Esophagus squamous epithelium (tissue), 5 donors: ENCODE measurements around the gene RPL12. TPM values are rescaled to one million over a fixed set of nuclear protein-coding genes. Genes with fewer than 3 reads are reported as not detected.

ENCODE experiments used
- DNase-seq: peaks from one replicate; lab custom pipeline; 2025; lab: John Stamatoyannopoulos, UW
- H3K27ac ChIP-seq, 4 donors: fragments of 200-600 bp; sonication (generic); one replicate each; pipeline ENCODE4 v1.5.1; 2016 to 2019; ENCODE audit warnings: mild to moderate bottlenecking in 1 of 4
- H3K27me3 ChIP-seq, 4 donors: fragments of 200-600 bp; sonication (generic); 1 replicate in 3 of 4; 2 replicates in 1 of 4; pipeline versions ENCODE4 v1.5.1 to v1.6.0; 2017 to 2021; ENCODE audit warnings: antibody characterized with exemption in 1 of 4
- H3K36me3 ChIP-seq, 3 donors: fragments of 200-600 bp; sonication (generic); one replicate each; pipeline ENCODE4 v1.5.1; 2016 to 2019
- H3K4me1 ChIP-seq, 3 donors: fragments of 200-600 bp; sonication (generic); one replicate each; pipeline ENCODE4 v1.5.1; 2017 to 2019
- H3K4me3 ChIP-seq, 4 donors: fragments of 200-600 bp; sonication (generic); 1 replicate in 3 of 4; 2 replicates in 1 of 4; pipeline ENCODE4 v1.5.1; 2016 to 2019; ENCODE audit warnings: mild to moderate bottlenecking in 2 of 4, moderate library complexity in 1 of 4
- H3K9me3 ChIP-seq, 3 donors: fragments of 200-600 bp; sonication (generic); one replicate each; pipeline ENCODE4 v1.5.1; 2016 to 2019
- CTCF ChIP-seq, 6 experiments: fragments of 450-650 bp in 4 of 6; fragments of 200-600 bp in 2 of 6; sonication (generic) in 2 of 6; IDR thresholded peaks; one replicate each; pipeline ENCODE4 v1.5.1; 2016 to 2019; ENCODE audit warnings: antibody characterized with exemption in 6 of 6, mild to moderate bottlenecking in 4 of 6, moderate library complexity in 4 of 6
- POLR2A ChIP-seq, 4 donors: fragments of 450-650 bp; IDR thresholded peaks; one replicate each; pipeline ENCODE4 v1.6.1; 2017; ENCODE audit warnings: antibody characterized with exemption in 4 of 4, mild to moderate bottlenecking in 4 of 4, moderate library complexity in 3 of 4
- WGBS, 2 donors: methylation state at CpG; one replicate each; pipeline ENCODE4 v1.1.5; 2018; 5-methylcytosine and 5-hydroxymethylcytosine counted together
- intact Hi-C: fragments of 100-400 bp; cut with DNase I; formaldehyde crosslinking; loops from one replicate; pipeline ENCODE4 v1.15.0; 2022
- total RNA-seq, 4 donors: library from RNA; depleted of rRNA; stranded (reverse); fragments of >200 nt; gene quantifications; one replicate each; pipeline ENCODE4 v1.1.0, GENCODE V29; 2016
- donor health status: DM: yes; HTN: yes; CAD: no.

RPL12 gene
- total RNA-seq, 4 donors from 2014 or later = 1,192 to 3,474 (median 2,165) TPM

GRCh38 chr9:127451608-127451857 lies 327 bp upstream of the RPL12 start:
- intact Hi-C loops = no loop called here
- H3K9me3 ChIP-seq = peaks cover 0 to 4% (median 0%) of the 10 kb centered on the region in 3 donors
- 0% methylated on average over 10 of the region's 14 CpGs; no CpG with 5 or more reads in 1 of the 2 donors for WGBS, 2 donors
- H3K27me3 ChIP-seq = no peaks in the 10 kb centered on the region
- TF ChIP-seq POLR2A (IDR thresholded peaks at IDR 0.05) = no peak
- no peak for TF ChIP-seq CTCF (IDR thresholded peaks at IDR 0.05)
- H3K4me1 ChIP-seq = peaks cover 15 to 63% (median 36%) of the 10 kb centered on the region in 3 donors
- H3K27ac ChIP-seq = peak overlapping the region; percentile 93 to 98 (median 96)
- H3K36me3 ChIP-seq = peaks cover 20 to 66% (median 27%) of the 10 kb centered on the region in 3 donors
- DNase-seq = no peak
- peak overlapping the region; percentile 88 to 94 (median 91) for H3K4me3 ChIP-seq

GRCh38 chr9:127450243-127450760 lies 904 bp downstream of the RPL12 start:
- TF ChIP-seq POLR2A (IDR thresholded peaks at IDR 0.05) = no peak
- no peak for TF ChIP-seq CTCF (IDR thresholded peaks at IDR 0.05)
- peaks cover 26 to 68% (median 30%) of the 10 kb centered on the region in 3 donors for H3K36me3 ChIP-seq
- H3K4me3 ChIP-seq = peak overlapping the region; percentile 88 to 94 (median 91)
- no peaks in the 10 kb centered on the region for H3K27me3 ChIP-seq
- H3K4me1 ChIP-seq = peaks cover 14 to 75% (median 36%) of the 10 kb centered on the region in 3 donors
- intact Hi-C loops = no loop called here
- peak overlapping the region; percentile 93 to 98 (median 96) for H3K27ac ChIP-seq
- 0 to 1% methylated on average over 11 to 13 of the region's 14 CpGs for WGBS, 2 donors
- peaks cover 0 to 4% (median 0%) of the 10 kb centered on the region in 3 donors for H3K9me3 ChIP-seq
- no peak for DNase-seq

GRCh38 chr9:127449332-127449966 lies 1.8 kb downstream of the RPL12 start:
- peak overlapping the region; percentile 93 to 98 (median 96) for H3K27ac ChIP-seq
- no peak for DNase-seq
- intact Hi-C loops = no loop called here
- no peaks in the 10 kb centered on the region for H3K27me3 ChIP-seq
- peaks cover 12 to 73% (median 36%) of the 10 kb centered on the region in 3 donors for H3K4me1 ChIP-seq
- H3K4me3 ChIP-seq = peak overlapping the region; percentile 88 to 94 (median 91)
- WGBS, 2 donors = 35 to 37% methylated on average over 5 of the region's 5 CpGs
- peaks cover 0 to 4% (median 0%) of the 10 kb centered on the region in 3 donors for H3K9me3 ChIP-seq
- TF ChIP-seq POLR2A (IDR thresholded peaks at IDR 0.05) (no peak), CTCF (IDR thresholded peaks at IDR 0.05) (no peak)
- H3K36me3 ChIP-seq = peaks cover 29 to 68% (median 36%) of the 10 kb centered on the region in 3 donors

GRCh38 chr9:127448112-127448805 lies 2.9 kb downstream of the RPL12 start:
- intact Hi-C loops = no loop called here
- H3K27ac ChIP-seq = peak overlapping the region in 3 of 4 donors; percentile 17 to 98 (median 96)

More at GRCh38 chr9:127448112-127448805, 2.9 kb downstream of the RPL12 start:
- H3K4me3 ChIP-seq = peak overlapping the region in 3 of 4 donors; percentile 88 to 91 (median 91)
- no peak for DNase-seq
- H3K4me1 ChIP-seq = peaks cover 12 to 79% (median 36%) of the 10 kb centered on the region in 3 donors
- WGBS, 2 donors = 81 to 84% methylated on average over 7 of the region's 8 CpGs
- H3K27me3 ChIP-seq = no peaks in the 10 kb centered on the region
- H3K36me3 ChIP-seq = peaks cover 33 to 69% (median 41%) of the 10 kb centered on the region in 3 donors
- peaks cover 0 to 4% (median 0%) of the 10 kb centered on the region in 3 donors for H3K9me3 ChIP-seq
- TF ChIP-seq POLR2A (IDR thresholded peaks at IDR 0.05) = no peak
- no peak for TF ChIP-seq CTCF (IDR thresholded peaks at IDR 0.05)
